CD4-positive, alpha-beta T cell treated with Interferon gamma for 1 hour (primary cell): ENCODE data around the gene GATA5.

Experiments used
- DNase-seq: peaks from one replicate; pipeline ENCODE4 v3.0.0-alpha.2; 2020

Gene GATA5

DNA sequence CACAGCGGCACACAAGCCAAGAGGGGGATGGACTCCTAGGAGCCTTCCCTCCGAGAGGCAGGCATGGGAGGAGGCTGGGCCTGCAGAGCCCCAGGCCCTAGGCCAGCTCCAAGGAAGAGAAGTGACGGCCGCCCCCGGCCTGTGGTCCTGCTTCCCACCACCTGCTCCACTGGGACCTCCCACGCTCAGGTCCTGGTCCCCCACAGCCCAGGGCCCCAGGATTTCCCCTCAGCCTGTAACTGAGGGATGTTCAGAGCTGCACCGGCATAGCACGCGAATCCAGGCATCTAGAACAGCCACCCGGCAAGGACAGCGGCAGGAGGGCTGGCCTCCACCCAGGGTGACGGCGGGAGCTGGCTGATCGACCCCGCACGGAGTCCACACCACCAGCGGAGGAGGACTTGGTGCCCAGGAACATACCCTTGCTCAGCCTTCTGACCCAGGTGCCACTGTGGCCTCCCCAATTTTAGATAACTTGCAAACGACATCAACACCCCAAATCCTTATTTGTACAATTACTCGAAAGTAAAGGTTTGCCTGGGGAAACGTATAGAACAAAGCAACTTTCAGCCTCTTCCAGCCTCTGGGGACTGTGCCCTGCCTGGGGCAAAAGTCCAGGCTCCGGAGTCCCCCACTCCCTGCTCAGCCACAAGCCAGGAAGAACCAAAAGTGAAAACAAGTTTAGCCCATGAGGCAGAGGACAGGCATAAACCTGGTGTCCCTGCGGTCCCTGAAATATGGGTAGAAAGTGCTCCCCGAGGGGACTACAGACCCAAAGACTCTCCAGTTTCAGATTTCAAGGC, 3.5 kb downstream of the GATA5 start:
- no peak for DNase-seq

- DNase-seq = no peak
These were observed 5.3 kb downstream of the GATA5 start for GRCh38 chr20:62470459-62470858.

GRCh38 chr20:62470001-62470400, 5.8 kb downstream of the GATA5 start:
- DNase-seq = no peak

GRCh38 chr20:62469352-62469751, 6.4 kb downstream of the GATA5 start:
- DNase-seq = no peak

DNA sequence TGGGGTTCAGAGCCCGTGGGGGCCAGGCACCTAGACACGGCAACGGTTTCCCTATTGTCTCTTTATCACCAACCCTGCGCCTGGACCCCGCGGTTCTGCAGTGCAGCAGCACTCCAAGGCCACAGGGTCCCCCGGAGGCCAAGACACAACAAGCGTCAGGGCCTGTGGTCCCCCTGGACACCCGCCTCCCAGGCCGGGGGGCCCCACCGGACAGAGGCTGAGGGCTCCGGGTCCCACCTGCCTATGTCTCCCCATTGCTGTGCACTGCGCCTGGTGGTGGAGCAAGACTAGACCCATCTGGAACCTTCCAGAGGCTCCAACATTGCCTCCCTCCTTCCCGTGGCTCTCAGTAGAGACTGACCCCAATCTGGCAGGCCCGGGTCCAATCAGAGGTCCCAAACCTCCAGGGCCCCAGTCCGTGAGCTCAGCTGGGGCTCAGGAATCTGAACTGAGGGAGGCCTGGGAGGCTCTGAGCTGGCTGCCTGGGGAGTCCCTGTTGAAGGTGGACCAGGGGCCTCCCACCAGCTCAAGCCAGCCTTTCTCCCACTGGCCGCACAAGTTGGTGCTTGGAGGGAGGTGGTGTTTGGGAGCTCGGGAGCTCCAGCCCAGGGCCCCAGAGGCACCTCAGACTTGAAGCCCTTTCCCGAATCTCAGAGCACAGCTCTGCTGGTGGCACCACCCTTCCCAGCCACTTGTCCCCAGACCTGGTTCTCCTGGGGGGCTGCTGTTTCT, 8.8 kb downstream of the GATA5 start:
- no peak for DNase-seq

DNA sequence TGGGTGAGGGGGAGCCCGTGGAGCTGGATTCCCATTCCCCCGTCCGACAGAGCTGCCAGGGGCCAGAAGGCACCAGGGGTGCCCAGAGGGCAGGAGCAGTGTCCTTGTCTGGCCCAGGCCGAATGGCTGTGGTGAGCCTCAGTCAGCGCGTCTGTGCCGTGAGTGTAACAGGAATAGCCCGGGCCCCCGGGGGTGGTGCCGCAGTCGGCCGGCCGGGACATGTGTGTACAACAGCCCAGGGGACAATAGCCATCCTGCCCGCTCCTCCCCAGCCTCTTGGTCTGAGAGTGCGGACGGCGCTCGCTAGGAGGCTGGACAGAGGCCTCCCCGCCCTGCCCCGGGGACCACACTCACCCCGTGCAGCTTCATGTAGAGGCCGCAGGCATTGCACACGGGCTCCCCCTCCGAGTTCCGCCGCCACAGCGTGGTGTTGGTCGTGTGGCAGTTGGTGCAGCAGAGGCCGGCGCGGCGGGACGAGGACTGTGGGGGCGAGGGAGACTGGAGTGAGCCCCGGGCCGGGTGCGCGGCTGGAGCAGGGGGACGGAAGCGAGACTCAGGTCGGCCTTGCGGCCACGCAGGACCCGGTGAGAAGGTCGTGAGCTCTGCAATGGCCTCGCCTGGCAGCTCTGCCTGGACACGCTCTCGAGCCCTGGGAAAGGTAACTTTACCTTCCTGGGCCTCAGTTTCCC, 9.6 kb downstream of the GATA5 start:
- no peak for DNase-seq

- DNase-seq = no peak
These were observed 10.8 kb downstream of the GATA5 start for GRCh38 chr20:62464990-62465389.

DNA sequence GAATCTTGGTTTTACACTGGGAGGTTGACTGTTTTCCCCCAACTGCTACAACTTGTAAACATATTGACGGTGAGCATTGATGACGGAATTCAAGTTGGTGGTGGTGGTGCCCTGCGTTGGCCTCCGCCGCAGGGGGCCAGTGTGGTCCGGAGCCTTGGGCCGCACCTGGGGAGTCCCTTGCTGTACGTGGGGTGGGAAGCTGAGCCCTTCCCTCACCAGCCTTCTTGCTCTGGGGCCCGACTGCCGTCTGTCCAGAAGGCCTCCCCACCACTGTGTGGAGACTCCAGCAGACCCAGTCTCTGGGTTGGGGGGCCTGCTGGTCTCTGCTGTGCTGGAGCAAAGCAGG, 11.4 kb downstream of the GATA5 start:
- no peak for DNase-seq

DNA sequence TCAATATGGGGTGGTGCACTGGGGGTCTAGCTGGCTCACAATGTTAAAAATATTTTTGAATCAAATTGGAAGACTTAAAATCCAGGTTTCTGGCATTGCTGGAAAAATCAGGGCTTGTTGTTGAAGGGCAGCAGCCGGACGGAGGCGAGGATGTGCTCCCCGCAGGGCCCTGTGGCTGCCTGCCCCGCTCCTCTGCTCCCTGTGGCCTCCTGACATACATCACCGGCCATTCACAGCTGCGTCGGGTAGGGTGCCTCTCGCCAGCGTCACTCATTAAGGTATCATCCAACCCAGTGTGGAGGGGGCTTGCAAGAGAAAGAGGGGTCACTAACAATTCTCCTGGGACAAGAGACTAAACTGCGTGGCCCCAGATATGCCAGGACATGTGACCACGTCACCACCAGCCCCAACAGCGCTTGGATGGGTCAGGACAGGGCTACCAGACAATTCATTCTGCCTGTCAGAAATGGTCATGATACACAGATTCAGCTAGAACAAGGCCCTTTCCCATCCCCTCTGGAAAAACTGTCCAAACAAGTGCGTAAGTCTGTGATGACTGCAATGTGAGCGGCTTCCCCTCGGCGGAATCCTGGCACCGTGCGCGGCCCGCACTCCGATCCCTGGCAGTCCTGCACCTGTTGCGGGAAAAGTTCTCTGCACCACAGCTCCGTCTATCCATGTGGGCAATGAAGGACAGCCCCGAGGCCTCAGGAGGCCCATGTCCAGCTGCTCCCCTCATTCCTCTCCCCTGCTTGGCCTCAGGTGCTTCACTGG, 12.0 kb downstream of the GATA5 start:
- DNase-seq = no peak

DNA sequence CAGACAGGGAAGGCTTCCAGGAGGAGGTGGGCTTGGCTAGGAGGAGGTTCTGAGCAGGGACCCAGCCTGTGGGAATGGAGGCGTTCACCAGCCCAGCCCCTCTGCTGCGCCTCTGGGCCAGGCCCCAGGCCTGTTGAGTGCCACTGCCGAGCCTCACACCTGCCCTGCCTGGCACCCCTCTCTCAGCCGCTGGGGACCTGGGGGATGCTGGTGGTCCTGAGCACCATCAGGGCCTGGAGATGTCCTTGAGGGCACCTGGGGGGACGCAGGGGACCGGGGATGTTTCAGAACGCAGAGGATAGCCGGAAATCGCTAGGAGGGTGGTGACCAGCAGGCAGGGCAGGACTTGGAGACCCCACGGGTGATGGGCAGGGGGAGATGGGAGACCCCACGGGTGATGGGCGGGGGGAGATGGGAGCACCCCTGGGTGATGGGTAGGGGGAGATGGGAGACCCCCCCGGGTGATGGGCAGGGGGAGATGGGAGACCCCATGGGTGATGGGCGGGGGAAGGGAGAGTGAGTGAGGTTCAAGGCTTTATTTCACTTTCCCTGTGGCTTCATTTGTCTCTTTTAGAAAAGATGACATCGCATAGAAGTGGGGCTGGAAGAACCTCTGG, 12.7 kb downstream of the GATA5 start:
- no peak for DNase-seq

DNA sequence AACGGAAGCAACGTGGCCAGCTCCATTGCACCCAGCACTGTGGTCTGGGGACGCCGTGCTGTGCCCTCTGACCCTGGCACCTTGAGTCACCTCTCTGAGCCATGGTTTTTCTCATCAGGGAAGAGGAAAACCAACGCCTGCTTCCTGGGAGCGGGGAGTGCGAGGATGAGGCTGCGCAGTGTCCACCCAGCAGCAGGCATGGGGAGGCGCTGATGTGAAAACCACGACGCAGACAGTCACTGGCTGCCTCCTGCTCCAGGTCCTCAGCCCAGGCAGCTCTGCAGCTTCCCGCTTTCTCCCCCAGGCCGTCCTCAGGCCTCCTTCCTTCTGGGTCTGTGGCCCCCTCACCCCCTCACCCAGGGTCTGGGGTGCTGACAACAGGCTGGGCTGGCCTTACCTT, 14.0 kb downstream of the GATA5 start:
- no peak for DNase-seq

DNA sequence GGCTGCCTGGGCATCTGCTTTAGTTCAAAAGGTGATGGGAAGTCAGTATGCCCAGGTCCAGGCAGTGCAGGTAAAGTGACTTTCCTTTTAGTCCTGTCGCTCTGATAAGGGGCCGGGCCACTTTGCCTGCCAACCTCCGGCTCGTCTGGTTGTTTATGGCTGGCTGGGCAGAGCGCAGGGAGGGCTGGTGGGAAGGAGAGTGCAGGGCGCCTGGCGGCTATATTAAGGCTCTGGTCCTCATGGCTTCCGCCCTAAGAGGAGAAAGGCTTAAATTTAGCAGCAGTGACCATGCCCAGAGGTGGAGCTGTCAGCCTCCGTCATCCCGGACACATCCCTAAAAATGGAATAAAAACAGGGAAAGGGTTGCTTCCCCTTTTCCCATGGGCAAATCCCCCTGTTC, 14.6 kb downstream of the GATA5 start:
- DNase-seq = no peak

DNA sequence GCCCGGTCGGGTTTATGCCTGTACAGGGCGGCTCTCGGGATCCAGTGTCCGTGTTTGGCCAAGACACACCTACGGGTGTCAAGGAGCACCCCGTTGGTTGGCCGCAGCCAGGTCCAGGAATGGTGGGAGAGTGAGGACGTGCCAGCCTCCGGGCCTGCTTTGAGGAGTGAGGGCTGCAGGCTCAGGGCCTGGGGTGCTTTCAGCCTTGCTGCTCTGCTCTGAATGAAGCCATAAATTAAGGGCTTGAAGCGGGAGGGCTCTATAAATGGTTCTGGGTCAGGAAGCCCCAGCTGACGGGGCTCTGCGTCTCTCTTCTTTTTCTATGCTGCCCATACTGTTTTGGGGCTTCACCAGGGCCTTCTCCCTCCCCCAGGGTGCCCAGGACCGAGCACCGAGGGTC, 15.1 kb downstream of the GATA5 start:
- no peak for DNase-seq

DNA sequence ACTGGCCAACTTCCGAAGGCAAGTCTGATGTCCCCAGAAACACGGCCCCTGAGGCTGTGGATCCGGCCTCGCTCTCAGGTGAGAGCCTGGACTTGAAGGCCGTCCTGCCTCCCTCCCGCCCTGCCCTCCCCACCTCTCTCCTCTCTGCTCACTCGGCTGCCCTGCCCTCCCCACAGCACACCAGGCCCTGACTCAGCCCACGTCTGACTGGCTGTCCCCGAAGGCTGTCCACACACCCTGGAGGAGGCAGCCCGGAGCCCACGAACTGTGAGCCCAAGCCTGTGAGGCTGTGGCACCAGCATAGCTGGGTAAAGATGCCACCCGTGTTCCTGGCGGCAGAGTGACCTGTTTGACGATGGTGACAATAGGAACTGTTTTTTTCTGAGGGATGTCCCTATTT, 16.3 kb downstream of the GATA5 start:
- DNase-seq = no peak

GRCh38 chr20:62458275-62459251, 17.2 kb downstream of the GATA5 start:
- no peak for DNase-seq

DNA sequence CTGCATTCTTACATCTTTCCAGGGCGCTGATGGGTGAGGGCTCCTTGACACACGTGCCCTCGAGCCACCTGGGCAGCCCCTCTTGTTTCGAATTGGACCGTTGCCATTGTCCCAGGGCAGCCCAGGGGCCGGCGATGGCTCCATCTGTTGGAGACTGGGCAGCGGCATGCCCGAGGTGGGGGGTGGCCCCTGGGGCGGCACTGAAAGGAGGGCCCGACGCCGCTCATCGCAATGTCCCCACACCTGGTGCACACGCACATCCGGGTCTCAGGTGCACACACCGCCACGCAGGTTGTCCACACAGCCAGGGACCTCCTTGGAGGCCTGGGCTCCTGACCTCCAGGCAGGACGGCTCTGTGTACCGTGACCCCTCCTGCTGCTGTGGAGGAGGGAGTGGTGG, 18.0 kb downstream of the GATA5 start:
- DNase-seq = no peak

GRCh38 chr20:62457098-62457497, 18.7 kb downstream of the GATA5 start:
- DNase-seq = no peak

GRCh38 chr20:62455929-62456328, 19.9 kb downstream of the GATA5 start:
- no peak for DNase-seq

GRCh38 chr20:62454904-62455636, 20.7 kb downstream of the GATA5 start:
- DNase-seq = no peak

DNA sequence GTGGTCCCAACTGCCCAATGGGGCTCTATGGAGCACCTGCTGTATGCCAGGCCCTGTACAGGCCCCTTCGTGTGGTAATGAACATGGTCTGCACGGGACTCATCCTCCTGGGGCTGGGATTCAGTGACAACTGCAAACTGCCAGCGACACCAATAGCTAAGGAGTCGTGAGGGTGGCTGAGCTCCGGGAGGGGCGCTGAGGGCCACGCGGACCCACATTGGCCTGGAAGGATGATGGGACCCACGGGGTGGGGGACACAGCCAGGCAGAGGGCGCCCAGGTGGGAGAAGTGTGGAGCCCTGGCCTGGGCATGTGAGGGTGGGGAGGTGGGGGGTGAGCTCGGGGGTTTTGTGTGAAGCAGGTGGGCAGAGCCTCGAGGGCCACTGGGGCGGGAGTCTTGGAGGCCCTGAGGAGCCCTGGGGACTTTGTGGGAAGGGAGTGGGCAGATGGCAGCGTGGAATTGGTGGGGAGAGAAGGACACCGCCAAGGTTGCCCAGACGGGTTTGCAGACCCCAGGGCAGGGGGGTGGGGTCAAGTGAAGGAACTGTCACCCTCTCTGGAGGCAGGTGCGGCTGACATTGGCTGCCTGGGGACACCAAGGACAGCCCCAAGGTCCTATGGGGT, 22.5 kb downstream of the GATA5 start:
- no peak for DNase-seq
